ENCODE data around the gene CDH4.
A peak's percentile ranks its signal among the peaks of the same experiment; 100 is the strongest.
"Not testable (repeated sequence)": the region's sequence is repeated elsewhere in the genome, so short reads cannot be mapped to it uniquely, and the experiment has no call there.

The CDH4 gene

DNA sequence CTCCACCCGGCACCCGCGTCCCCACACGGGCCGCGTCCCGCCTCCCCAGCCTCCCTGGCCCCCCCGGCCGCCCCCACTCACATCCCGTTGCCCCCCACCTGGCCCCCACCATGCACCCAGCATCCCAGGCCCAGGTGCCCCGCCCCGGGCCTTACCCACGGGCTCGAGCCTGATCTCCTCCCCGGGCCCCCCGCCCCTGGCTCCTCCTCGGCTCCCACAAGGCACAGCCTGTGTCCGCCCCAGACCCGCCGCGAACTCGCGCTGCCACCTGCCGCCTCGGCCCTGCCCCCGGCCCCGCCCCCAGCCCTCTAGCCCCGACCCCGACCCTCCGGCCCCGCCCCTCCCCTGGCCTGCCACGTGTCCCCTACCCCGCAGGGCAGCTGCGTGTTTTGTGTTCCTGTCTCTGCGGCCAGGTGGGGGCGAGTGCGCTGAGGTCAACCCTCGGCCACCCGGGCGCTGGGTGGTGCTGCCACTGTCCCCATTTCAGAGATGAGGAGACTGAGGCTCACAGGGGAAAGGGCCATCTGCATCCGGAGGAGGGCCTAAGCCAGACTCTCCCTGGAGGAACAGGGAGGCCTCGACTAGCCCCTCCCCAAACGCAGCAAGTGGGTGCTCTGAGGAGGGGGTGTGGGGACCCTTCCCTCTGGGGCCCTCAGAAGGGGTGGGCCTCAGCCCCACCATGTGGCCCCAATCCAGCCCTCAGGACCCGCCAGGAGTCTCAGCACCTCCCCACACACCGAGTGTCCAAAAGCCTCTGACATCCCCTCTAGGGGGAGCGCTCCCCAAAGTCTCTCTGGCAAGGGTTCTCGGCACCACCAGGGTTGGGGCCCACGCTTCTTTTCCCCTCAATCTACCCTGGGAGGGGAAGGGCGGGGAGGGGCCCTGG lies 713.8 kb downstream of the CDH4 start:
- DNase-seq = no peak

DNA sequence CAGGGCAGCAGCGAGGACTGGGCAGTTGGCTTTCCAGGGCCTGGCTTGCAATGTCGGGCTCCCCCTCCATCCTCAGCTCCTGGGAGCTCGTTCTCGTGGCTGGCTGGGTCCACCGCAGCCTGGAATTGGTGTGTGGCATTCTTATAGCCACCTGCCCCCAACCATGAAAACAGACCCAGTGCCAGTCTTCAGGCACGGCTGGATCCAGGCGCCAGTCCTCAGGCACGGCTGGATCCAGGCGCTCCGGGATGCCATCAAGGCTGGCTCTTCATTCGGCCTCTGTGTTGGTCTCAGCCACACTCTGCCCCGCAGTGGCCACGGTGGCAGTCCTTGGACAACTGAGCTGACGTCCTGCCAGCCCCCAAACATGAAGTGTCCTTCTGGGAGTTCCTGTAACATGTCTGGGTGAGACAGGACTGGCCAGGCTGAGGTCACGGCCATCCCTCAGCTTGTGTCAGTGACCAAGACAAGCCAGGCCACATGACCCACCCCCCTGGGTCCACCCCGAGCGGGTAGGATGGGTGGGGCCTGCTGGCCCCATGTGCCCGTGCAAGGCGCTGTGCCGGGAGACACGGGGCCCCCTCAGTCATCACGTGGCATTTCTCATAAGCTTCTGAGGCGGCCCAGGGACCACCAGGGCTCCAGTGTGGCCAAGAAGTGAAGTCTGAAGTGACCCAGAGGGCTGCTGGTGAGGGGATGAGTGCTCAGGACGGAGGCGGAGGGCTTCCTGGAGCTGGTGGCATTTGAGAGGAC lies 714.6 kb downstream of the CDH4 start:
- DNase-seq = no peak

DNA sequence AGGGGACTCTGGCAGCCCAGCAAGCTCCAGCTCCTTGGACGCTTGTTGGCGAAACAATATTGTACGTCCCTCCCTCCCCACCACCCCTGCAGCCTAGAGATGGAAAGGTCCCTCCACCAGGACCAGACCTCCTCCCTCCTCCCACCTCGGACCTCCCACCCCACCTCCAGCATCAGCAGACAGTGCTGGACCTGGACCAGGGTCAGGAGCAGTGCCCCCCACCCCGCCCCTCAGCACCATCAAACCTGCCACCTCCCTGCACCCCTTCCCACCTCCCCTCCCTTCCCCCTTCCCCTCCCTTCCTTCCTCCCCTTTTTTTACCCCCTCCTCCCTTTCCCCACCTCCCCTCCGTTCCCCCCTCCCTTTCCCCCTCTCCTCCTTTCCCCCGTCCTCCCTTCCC lies 715.2 kb downstream of the CDH4 start:
- DNase-seq = no peak

DNA sequence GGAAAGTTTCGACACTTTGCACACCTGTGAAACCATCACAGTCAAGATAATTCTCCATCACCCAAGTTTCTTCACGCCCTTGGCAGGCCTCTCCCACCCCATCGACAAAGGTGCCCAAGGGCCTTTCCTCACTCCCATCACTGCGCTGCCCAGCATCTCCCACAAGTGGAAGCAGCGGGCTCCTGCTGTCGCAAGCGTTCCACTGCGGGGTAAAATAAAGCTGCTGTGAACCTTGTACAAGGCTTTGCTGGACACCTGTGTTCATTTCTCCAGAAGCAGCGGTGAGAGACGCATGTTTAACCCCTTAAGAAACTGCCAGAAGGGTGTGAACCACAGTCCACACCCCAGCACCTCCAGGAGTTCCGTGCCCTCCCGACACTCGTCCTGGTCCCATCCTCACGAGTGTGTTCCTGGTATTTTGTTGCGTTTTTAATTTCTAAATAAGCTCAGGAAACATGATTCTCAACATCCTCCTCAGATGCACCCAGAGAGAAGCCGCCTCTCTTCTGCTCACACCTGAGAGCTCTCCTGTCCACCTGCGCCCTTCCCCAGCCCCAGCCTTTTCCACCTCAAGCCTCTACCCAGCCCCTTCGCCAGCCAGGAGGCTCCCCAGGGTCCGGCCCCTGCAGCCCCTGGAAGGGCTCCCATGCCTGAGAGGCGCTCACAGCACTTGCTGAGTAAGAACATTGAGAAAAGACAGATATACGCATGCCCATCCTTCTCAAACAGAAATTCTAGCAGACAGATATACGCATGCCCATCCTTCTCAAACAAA lies 716.2 kb downstream of the CDH4 start:
- no peak for DNase-seq

DNA sequence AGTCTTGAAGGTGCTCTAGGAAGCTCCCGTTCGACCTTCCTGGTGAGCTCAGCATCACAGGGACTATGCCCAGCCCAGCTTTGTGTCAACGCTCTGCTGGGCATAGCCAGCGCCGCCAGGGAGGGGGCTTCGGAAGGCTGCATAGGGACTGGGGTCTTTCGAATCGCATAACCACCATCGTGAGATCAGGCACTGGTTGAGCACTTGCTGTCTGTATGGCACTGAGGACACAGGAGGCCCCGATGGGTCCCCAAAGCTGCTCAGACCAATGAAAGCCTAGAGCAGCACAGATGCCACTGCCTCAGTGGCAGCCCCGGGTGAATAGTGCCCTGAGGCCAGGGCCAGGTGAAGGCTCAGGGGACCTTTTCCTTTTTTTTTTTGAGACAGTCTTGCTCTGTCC lies 716.9 kb downstream of the CDH4 start:
- DNase-seq = no peak

DNA sequence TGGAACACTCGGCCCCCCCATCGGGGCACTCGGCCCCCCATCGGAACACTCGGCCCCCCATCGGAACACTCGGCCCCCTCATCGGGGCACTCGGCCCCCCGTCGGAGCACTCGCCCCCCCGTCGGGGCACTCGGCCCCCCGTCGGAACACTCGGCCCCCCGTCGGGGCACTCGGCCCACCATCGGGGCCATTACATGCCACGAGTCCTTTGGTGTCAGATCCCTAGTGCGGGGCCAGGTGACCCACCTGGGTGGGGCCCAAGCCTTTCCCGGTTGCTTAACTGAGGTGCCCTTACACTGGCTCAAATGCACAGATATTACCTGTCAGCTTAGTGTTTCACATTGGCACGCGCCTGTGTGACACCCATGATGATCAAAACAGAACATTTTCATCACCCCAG lies 717.7 kb downstream of the CDH4 start:
- DNase-seq = no peak

DNA sequence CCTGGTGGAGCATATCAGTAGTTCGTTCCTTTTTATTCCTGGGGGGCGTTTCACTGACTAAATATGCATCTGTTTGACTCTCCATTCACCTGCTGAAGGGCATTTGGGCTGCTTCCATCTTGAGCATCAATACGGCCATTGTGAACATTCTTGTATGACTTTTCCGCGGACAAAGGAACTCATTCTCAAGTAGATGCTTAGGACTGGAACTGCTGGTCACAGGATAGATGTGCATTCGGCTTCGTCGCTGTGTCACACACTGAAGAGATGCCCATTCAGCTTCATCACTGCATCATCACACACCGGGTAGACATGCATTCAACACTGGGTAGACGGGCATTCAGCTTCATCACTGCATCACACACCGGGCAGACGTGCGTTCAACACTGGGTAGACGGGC lies 718.3 kb downstream of the CDH4 start:
- no peak for DNase-seq

DNA sequence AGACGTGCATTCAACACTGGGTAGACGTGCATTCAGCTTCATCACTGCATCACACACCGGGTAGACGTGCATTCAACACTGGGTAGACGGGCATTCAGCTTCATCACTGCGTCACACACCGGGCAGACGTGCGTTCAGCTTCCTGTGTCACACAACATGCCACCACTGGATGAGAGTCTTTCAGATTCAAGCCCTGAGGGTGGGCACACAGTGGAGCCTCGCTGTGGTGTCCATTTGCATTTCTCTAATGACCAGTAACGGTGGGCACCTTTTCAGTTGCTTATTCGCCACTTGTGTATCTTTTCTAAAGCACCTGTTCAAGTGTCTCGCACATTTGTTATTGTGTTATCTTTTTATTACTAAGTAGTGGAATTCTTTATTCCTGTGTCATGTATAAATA lies 719.5 kb downstream of the CDH4 start:
- DNase-seq = not testable (repeated sequence)

DNA sequence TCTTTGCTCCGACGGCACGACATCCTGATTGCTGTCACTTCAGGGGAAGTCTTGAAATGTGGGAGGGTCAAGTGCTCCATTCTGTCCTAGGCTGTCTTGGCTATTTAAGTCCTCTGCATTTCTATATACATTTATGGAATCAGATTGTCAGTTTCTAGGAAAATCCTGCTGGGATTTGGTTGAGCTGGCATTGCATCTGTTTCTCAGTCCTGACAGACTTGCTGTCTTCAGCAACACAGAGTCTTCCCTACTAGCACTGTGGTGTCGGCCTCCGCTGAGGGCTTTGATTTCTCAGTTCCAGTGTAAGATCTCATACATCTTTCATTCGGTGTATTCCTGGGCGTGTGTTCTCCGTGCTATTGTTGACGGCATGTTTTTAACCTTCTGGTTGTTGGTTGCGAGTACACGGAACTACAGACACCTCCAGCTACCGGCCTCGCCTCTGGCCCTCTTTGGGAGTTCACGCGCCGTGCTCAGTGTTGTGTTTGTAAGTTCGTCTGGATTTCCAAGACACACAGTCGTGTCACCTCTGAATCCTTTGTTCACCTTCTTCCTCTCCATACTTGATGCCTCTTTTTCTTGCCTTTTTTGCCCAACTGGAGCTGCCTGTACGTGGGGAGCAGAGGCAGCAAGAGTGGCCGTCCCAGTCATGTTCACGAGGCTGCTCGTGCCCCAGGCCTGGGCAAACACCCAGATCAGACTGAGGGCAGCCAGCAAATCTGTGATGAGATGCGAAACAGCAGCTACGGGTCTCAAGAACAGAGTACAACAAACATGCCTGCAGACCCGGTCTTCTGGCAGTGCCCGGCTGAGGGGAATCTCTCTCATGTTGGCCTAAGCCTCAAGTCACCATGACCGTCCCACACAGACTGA lies 720.8 kb downstream of the CDH4 start:
- DNase-seq = no peak

DNA sequence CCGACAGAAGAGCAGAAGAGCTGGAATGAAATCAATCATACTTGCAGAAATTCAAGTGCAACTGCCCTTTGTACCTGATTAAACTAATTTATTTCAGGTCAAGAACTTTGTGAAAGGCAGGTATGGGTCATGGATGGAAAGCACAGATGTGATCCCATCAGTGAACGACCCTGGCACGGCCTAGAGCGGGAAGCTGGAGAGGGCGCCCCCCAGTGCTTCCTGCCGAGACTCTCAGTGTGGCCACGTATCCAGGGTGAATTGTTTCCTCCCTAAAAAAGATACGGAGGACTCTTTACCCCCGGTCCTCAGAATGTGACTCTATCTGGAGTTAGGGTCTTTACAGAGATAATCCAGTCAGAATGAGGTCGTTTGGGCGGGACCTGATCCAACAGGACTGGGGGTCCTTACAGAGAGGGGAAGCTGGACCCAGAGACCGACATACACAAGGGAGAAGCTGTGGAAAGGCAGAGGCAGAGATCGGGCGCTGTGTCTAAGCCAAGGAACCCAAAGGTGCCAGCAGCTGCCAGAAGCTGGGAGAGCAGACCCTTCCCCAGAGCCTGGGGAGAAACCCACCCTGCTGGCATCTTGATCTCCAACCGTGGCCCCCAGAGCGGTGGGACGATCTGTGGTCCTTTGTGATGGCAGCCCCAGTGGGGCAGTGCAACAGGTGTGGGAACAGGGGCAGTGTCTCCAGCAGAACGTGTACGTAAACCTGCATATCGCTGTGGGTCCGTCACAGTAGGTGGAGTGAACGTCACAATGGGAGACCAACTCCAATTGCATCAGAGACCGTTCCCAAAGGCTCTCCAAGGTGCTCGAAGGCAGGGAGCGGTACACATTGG lies 721.7 kb downstream of the CDH4 start:
- DNase-seq = no peak

DNA sequence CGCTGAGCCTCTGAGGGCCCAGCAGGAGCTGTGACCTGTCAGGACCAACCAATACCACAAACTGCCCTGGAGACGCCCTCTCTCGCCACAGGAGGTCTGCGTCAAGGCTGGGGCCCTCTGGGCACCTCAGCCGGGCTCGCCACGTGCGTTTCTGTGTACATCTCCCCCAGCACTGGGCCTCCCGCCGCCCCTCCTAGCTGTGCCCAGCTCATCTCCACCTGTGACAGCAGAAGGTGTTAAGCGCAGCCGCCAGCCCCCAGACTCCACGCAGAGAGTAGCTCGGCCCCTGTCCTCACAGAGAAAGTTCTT lies 722.2 kb downstream of the CDH4 start:
- peak; percentile 69 for DNase-seq

DNA sequence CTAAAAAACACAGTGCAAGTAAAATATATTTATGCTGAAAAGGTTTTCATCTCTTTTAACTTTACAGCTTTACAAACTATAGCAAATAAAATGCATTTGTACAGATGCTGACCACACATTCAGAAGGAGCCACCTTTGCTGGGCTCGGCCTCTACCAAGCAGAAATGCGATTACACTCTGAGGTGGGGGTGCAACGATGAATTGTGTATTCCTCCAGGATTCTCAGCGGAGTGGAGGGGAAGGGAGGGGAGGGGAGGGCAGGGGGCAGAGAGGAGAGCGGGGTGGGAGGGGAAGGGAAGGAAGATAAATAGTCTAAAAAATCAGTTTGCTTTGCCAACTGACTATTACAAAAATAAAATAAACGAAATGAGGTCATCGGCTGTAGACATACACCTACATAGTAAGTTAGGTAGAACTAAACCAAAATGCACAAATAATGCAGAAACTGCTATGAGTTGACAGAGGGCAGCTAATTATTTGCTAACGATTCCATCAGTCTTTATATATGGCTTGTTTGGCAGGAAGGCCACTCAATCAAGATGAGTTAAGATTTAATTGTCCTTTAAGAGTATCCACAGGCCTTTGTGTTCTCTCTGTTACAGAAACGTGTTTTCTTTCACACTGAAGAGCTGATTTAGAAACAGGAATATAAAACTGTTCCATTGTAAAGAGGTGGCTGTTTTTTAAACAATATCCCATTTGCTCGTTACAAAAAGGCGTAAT lies 723.5 kb downstream of the CDH4 start:
- peak; percentile 50 for DNase-seq

DNA sequence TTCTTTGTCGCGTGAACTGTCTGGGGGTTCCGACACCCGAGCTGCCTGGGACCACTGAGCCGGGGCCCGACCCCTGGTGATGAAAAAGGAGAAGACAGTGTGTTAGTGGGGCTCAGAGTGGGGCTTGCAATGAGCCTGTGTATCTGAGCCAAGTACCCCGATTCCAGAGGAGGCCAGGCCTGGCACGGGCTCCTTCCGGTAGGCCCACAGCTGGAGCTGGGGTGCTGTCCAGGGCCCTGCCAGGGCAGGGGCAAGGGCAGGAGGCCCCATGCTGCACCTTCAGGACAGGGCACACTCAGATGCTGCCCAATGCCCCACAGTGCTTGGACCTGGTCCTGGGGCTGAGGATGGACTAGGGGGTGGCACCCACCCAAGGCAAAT lies 724.2 kb downstream of the CDH4 start:
- no peak for DNase-seq

DNA sequence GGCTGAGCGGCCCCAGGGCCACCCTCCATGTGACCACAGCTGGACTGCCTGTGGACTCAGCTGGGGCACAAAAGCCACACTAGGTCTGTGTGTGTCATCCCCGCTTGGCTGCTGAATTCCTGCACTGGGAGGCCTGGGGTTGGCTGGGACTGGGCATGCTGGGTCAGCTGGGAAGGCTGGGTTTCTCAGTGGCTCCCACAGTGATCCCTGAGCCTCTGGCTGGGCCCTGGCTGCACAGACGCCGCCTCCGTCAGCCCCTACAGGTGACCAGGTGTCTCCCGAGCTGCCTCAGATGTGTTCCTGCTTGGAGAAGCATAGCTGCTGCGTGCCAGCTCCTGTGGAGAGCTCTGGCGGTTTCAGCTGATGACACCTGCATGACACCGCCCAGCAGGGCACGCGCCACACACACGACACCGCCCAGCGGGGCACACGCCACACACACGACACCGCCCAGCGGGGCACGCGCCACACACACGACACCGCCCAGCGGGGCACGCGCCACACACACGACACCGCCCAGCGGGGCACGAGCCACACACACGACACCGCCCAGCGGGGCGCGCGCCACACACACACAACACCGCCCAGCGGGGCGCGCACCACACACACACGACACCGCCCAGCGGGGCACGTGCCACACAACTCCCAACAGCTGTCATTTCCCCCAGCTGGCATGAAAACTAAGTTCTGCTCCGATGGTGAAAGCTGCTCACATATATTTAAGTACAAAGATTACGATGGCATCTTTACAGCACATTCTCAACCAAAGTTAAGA lies 724.8 kb downstream of the CDH4 start:
- DNase-seq = peak; percentile 97

DNA sequence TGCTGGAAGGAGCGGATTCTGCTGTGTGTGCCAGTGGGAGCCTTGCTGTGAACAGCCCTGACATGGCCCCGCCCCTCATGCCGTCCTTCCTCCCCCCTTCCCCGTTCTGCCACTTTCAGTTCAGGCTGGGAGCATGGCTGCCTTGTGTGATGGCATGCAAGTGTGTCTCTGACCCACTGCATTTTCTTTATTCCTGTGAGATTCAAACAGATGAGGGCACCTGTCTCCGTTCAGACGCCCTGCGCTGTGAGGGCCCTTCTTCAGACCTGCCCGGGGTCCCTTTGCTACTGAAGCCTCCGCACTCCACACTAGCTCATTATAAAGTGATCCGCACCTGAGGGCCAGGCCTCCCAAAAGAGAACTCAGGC lies 725.3 kb downstream of the CDH4 start:
- no peak for DNase-seq

DNA sequence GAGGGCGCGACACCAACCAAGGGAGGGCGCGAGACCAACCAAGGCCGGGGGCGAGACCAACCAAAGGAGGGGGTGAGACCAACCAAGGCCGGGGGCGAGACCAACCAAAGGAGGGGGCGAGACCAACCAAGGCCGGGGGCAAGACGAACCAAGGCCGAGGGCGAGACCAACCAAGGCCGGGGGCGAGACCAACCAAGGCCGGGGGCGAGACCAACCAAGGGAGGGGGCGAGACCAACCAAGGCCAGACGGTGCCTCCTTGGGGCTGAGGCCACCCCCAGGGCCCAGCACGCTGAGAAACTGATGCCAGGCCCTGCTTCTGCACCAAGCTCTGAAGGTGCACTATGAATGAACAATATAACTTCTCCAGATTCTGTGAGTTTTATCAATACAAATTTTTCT lies 726.4 kb downstream of the CDH4 start:
- no peak for DNase-seq

DNA sequence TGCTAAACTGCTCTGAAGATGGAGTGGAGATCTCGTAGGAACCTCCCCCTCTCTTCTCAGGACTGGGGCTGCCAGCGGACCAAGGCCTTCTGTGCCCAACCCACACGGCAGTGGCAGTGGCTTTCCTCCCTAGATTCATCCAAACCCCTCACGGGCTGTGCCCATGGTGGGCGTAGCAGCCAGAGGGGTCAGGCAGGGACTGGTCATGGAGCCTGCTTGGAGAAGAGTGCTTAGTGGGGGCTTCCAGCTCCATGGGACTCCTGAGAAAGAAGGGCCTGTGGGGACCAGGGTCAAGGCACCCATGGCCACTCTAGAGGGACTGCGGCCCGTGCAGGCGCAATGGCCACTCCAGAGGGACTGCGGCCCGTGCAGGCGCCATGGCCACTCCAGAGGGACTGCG lies 727.0 kb downstream of the CDH4 start:
- no peak for DNase-seq

DNA sequence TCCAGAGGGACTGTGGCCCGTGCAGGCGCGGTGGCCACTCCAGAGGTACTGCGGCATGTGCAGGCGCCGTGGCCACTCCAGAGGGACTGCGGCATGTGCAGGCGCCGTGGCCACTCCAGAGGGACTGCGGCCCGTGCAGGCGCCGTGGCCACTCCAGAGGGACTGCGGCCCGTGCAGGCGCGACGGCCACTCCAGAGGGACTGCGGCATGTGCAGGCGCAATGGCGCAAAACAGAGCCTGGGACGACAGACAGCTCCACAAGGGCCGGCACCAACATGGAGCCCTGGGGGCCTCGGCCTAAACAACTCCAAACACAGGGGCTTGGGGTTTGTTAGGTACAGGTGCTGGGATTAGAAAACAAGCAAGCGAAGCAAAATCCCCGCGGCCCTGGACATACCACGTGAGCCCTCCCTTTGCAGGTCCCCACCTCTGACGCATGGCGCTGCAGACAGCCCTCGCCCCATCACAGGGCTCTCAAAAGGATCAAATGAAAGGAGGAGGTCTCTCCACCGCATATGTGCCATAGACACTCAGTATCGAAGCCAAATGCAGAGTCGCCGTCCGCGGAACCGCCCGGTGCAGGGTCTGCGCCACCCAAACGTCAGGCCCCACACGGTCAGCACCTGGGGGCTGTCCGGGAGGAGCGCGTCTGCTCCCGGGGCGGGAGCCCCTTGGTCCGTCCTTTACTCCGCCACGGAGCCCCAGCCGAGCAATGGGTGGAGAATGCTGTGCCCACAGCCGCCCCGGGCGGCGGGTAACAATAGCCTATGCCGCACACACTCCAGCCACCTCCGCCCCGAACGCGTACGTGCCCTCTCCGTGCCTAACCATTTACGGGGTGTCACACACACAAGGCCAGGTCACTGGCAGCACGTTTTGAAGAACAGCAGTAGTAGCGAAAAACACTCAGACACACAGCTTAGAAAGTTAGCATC lies 727.9 kb downstream of the CDH4 start:
- DNase-seq = no peak

Measured in NCI-H345 (cell line).